IMR-90 (cell line): ENCODE results near the gene RTN4IP1. TPM values are rescaled to one million over a fixed set of nuclear protein-coding genes. Genes with fewer than 3 reads are reported as not detected.
A peak's percentile ranks its signal among the peaks of the same experiment; 100 is the strongest.

Experiments used
- ATAC-seq: fragments of 200-7000 bp; cut with Tn5 transposase; 2 replicates; pipeline ENCODE4 v1.9.1; 2020; ENCODE audit warnings: low read depth, mild to moderate bottlenecking, moderate library complexity
- BruUV-seq: library from RNA; stranded (reverse); fragments of 400-500 nt; replicated peaks from 2 replicates; lab custom pipeline; 2021; lab: Mats Ljungman, UMichigan
- CTCF ChIA-PET: fragments of 300-600 bp; formaldehyde crosslinking; extraction: SDS; loops from one replicate; lab custom pipeline; 2021; ENCODE audit warnings: antibody characterized with exemption; lab: Yijun Ruan, JAX
- POLR2A ChIA-PET: fragments of 300-600 bp; sonication (Branson Sonifier 250); formaldehyde crosslinking; loops from one replicate; lab custom pipeline; 2022; ENCODE audit warnings: antibody characterized with exemption; ENCODE audit not compliant: unreplicated experiment; lab: Charles Lee
- DNase-seq: peaks from one replicate; pipeline ENCODE4 v3.0.0; 2013
- H2AFZ ChIP-seq: replicated peaks from 2 replicates; pipeline ENCODE3; 2013; ENCODE audit warnings: low read length, mild to moderate bottlenecking; ENCODE audit not compliant: poor library complexity
- H2AK5ac ChIP-seq: 2 replicates; pipeline ENCODE4 v1.6.1; 2013; ENCODE audit warnings: low read depth, low read length, inconsistent platforms
- H2AK9ac ChIP-seq: replicated peaks from 2 replicates; pipeline ENCODE3; 2013; ENCODE audit warnings: mild to moderate bottlenecking, low read depth, low read length, moderate library complexity; ENCODE audit not compliant: poor library complexity
- H2BK120ac ChIP-seq: 2 replicates; pipeline ENCODE4 v1.6.1; 2013; ENCODE audit warnings: low read depth, low read length, inconsistent platforms
- H2BK15ac ChIP-seq: 3 replicates; pipeline ENCODE4 v1.6.1; 2013; ENCODE audit warnings: low read depth, low read length, inconsistent platforms
- H2BK20ac ChIP-seq: 2 replicates; pipeline ENCODE4 v1.6.1; 2013; ENCODE audit warnings: low read depth, mild to moderate bottlenecking, inconsistent platforms, low read length, moderate library complexity
- H2BK5ac ChIP-seq: 2 replicates; pipeline ENCODE4 v1.6.1; 2013; ENCODE audit warnings: mild to moderate bottlenecking, low read depth, low read length, inconsistent platforms; ENCODE audit not compliant: poor library complexity, severe bottlenecking
- H3K14ac ChIP-seq: replicated peaks from 2 replicates; pipeline ENCODE4 v1.6.1; 2013; ENCODE audit warnings: low read depth, low read length, inconsistent platforms
- H3K18ac ChIP-seq: 2 replicates; pipeline ENCODE4 v1.6.1; 2013; ENCODE audit warnings: low read depth, low read length, control low read depth
- H3K23ac ChIP-seq: 2 replicates; pipeline ENCODE4 v1.6.1; 2013; ENCODE audit warnings: low read depth, low read length, inconsistent platforms
- H3K27ac ChIP-seq: 2 replicates; pipeline ENCODE4 v1.5.1; 2013; ENCODE audit warnings: mild to moderate bottlenecking, control low read depth, low read length; ENCODE audit not compliant: insufficient read depth
- H3K27me3 ChIP-seq: 2 replicates; pipeline ENCODE4 v1.6.1; 2013; ENCODE audit warnings: low read length; ENCODE audit not compliant: control insufficient read depth, insufficient read depth
- H3K36me3 ChIP-seq: 2 replicates; pipeline ENCODE4 v1.6.1; 2013; ENCODE audit warnings: low read length, mixed read lengths; ENCODE audit not compliant: control insufficient read depth, insufficient read depth
- H3K4ac ChIP-seq: 2 replicates; pipeline ENCODE4 v1.6.1; 2013; ENCODE audit warnings: low read depth, low read length, inconsistent platforms
- H3K4me1 ChIP-seq: 2 replicates; pipeline ENCODE4 v1.6.1; 2013; ENCODE audit warnings: low read length, mixed read lengths; ENCODE audit not compliant: control insufficient read depth, insufficient read depth
- H3K4me2 ChIP-seq: 2 replicates; pipeline ENCODE4 v1.6.1; 2013; ENCODE audit warnings: low read depth, mild to moderate bottlenecking, control low read depth, low read length, moderate library complexity
- H3K4me3 ChIP-seq: 2 replicates; pipeline ENCODE4 v1.5.1; 2013; ENCODE audit warnings: low read depth, mild to moderate bottlenecking, control low read depth, low read length, moderate library complexity; ENCODE audit not compliant: insufficient read depth
- H3K56ac ChIP-seq: 2 replicates; pipeline ENCODE4 v1.6.1; 2013; ENCODE audit warnings: low read length, inconsistent platforms; ENCODE audit not compliant: insufficient read depth; ENCODE audit errors: extremely low read depth
- H3K79me1 ChIP-seq, 2 experiments: 2 replicates each; pipeline ENCODE4 v1.6.1; 2013; ENCODE audit warnings: low read length in 2 of 2, inconsistent platforms in 1 of 2, low read depth in 1 of 2
- H3K9ac ChIP-seq: 2 replicates; pipeline ENCODE4 v1.6.1; 2013; ENCODE audit warnings: low read depth, low read length, control low read depth
- H3K9me1 ChIP-seq: 2 replicates; pipeline ENCODE4 v1.6.1; 2013; ENCODE audit warnings: low read length, inconsistent platforms; ENCODE audit not compliant: insufficient read depth
- H3K9me3 ChIP-seq: 2 replicates; pipeline ENCODE4 v1.6.1; 2013; ENCODE audit warnings: low read length; ENCODE audit not compliant: control insufficient read depth, insufficient read depth
- H4K20me1 ChIP-seq: 2 replicates; pipeline ENCODE4 v1.6.1; 2013; ENCODE audit warnings: low read length, inconsistent platforms; ENCODE audit not compliant: insufficient read depth
- H4K5ac ChIP-seq: 2 replicates; pipeline ENCODE4 v1.6.1; 2013; ENCODE audit warnings: mild to moderate bottlenecking, low read depth, low read length, control low read depth
- H4K8ac ChIP-seq, 2 experiments: 2 replicates each; pipeline ENCODE4 v1.6.1; 2013; ENCODE audit warnings: low read depth in 2 of 2, low read length in 2 of 2, control low read depth in 1 of 2, inconsistent platforms in 1 of 2
- H4K91ac ChIP-seq: 2 replicates; pipeline ENCODE4 v1.6.1; 2013; ENCODE audit warnings: low read depth, low read length, inconsistent platforms; ENCODE audit not compliant: insufficient read depth
- BHLHE40 ChIP-seq: fragments of 150-350 bp; IDR thresholded peaks from 2 replicates; pipeline ENCODE4 v1.6.1; 2016; ENCODE audit warnings: mild to moderate bottlenecking, low read depth, low read length
- CEBPB ChIP-seq: IDR thresholded peaks from 2 replicates; pipeline ENCODE4 v1.6.1; 2012; ENCODE audit warnings: low read depth, low read length, improper control_type of control experiment
- CHD1 ChIP-seq: IDR thresholded peaks from 2 replicates; pipeline ENCODE4 v1.6.1; 2012; ENCODE audit warnings: low read depth, low read length, improper control_type of control experiment
- CTCF ChIP-seq: conservative IDR thresholded peaks from 2 replicates; pipeline ENCODE4 v1.5.1; 2012; ENCODE audit warnings: mild to moderate bottlenecking, low read depth, low read length, improper control_type of control experiment
- ELK1 ChIP-seq: fragments of 150-350 bp; IDR thresholded peaks from 2 replicates; pipeline ENCODE4 v1.6.1; 2016; ENCODE audit warnings: low read depth, mild to moderate bottlenecking, low read length, moderate library complexity, borderline replicate concordance
- FOS ChIP-seq: fragments of 150-350 bp; IDR thresholded peaks from 2 replicates; pipeline ENCODE4 v1.6.1; 2016; ENCODE audit warnings: low read depth, low read length
- MAFK ChIP-seq: IDR thresholded peaks from 2 replicates; pipeline ENCODE4 v1.6.1; 2012; ENCODE audit warnings: low read depth, low read length, improper control_type of control experiment
- MAZ ChIP-seq: IDR thresholded peaks from 2 replicates; pipeline ENCODE4 v1.6.1; 2012; ENCODE audit warnings: low read depth, mild to moderate bottlenecking, low read length, improper control_type of control experiment, moderate library complexity, borderline replicate concordance
- MXI1 ChIP-seq: IDR thresholded peaks from 2 replicates; pipeline ENCODE4 v1.6.1; 2012; ENCODE audit warnings: low read depth, mild to moderate bottlenecking, low read length, moderate library complexity, borderline replicate concordance
- NFE2L2 ChIP-seq: fragments of 150-350 bp; IDR thresholded peaks from 2 replicates; pipeline ENCODE4 v1.6.1; 2016; ENCODE audit warnings: low read depth, mild to moderate bottlenecking, low read length
- POLR2A ChIP-seq: IDR thresholded peaks from 2 replicates; pipeline ENCODE4 v1.6.1; 2012; ENCODE audit warnings: mild to moderate bottlenecking, low read depth, low read length
- RAD21 ChIP-seq: IDR thresholded peaks from 2 replicates; pipeline ENCODE4 v1.6.1; 2012; ENCODE audit warnings: low read length, improper control_type of control experiment
- RCOR1 ChIP-seq: IDR thresholded peaks from 2 replicates; pipeline ENCODE4 v1.6.1; 2012; ENCODE audit warnings: mild to moderate bottlenecking, low read length, improper control_type of control experiment; ENCODE audit not compliant: insufficient replicate concordance
- RFX5 ChIP-seq: IDR thresholded peaks from 2 replicates; pipeline ENCODE4 v1.8.0; 2012; ENCODE audit warnings: low read depth, mild to moderate bottlenecking, low read length, moderate library complexity
- SMC3 ChIP-seq: fragments of 150-350 bp; IDR thresholded peaks from 2 replicates; pipeline ENCODE4 v1.6.1; 2016; ENCODE audit warnings: low read depth, mild to moderate bottlenecking, antibody characterized with exemption, low read length, moderate library complexity
- WGBS, 2 experiments: methylation state at CpG; one replicate each; pipeline versions ENCODE4 v1.1.5 to v1.1.7; 2013; ENCODE audit warnings: missing lambda C conversion rate in 2 of 2; ENCODE audit not compliant: insufficient read length in 1 of 2; ENCODE audit errors: extremely low coverage in 2 of 2; 5-methylcytosine and 5-hydroxymethylcytosine counted together
- dilution Hi-C: fragments of 300-500 bp; cut with HindIII; formaldehyde crosslinking; loops from one replicate; pipeline ENCODE4 v1.14.3; 2018; ENCODE audit warnings: low sequenced_read_pairs; ENCODE audit not compliant: unreplicated experiment
- in situ Hi-C: fragments of 300-500 bp; cut with MboI; formaldehyde crosslinking; loops from 3 replicates; pipeline ENCODE4 v1.14.3; 2019; ENCODE audit warnings: low sequenced_read_pairs, inconsistent platforms, mixed read lengths
- intact Hi-C: fragments of 100-400 bp; cut with micrococcal nuclease; formaldehyde crosslinking; loops from 2 replicates; pipeline ENCODE4 v1.10.0; 2022
- polyA plus RNA-seq, 3 experiments: library from polyadenylated mRNA; depleted of rRNA; stranded (reverse); fragments of >200 nt; gene quantifications; 2 replicates each; pipeline ENCODE4 v1.2.3, GENCODE V29; 2012; ENCODE audit warnings: low replicate concordance in 1 of 3
- total RNA-seq: library from RNA; depleted of rRNA; stranded (reverse); fragments of >200 nt; gene quantifications from 2 replicates; pipeline ENCODE4 v1.2.3, GENCODE V29; 2012
- TF ChIP-seq, protein P1 (sequence below): fragments of 150-350 bp; IDR thresholded peaks from 2 replicates; pipeline ENCODE4 v1.6.1; 2017; ENCODE audit warnings: mild to moderate bottlenecking, antibody characterized with exemption, low read length, low read depth

The RTN4IP1 gene
- total and polyA plus RNA-seq, 2 of the 4 experiments (the other 2 are of a cell fraction), result 5.7 to 9.9 TPM

DNA sequence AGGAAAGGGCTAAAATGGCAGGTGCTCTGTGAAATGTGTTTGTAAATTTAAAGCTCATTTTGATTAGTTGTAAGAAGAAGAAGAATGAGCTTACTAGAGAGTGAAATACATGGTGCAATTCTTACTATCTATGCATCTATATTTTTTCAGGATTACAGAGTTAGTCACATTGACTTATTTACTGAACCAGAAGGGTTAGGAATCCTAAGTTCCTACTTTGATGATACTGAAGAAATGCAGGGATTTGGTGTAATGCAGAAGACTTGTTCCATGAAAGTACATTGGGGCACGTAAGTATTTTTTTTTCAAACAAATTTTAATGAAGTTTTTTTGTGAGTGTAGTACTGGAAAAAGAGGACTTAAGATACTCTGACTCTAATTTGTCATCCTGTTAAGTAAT, 99.3 kb downstream of the RTN4IP1 start:
- H4K8ac ChIP-seq, result peak overlapping the region in 1 of 2 experiments; percentile 57; a peak in 1 of 4 replicates
- H2BK20ac ChIP-seq, result peak overlapping the region; percentile 21; the same call in 1 of the 2 replicates
- H3K56ac ChIP-seq, result no peak overlapping the region
- dilution Hi-C loops, result no loop called here
- ATAC-seq (no peak; the same call in 1 of the 2 replicates), DNase-seq (no peak)
- no peak overlapping the region for H4K5ac ChIP-seq
- H2AFZ ChIP-seq, result no peak overlapping the region
- no peak overlapping the region for H3K14ac ChIP-seq
- H2BK120ac ChIP-seq, result peak overlapping the region; percentile 23; the same call in 1 of the 2 replicates
- no peak overlapping the region for H3K4me2 ChIP-seq
- no peaks in the 10 kb centered on the region for H3K9me3 ChIP-seq
- CTCF ChIA-PET, result interaction anchor here (1.4 kb wide), 1 partner anchor 37 kb away, joined by 3 read pairs; no protein-coding TSS in a partner anchor
- H3K4me1 ChIP-seq, result peaks cover 5% of the 10 kb centered on the region
- H3K9me1 ChIP-seq, result 0 out of 2 replicates have a peak, but pooled peaks cover 2% of the 10 kb centered on the region
- H4K20me1 ChIP-seq, result no peaks in the 10 kb centered on the region
- H3K4me3 ChIP-seq, result no peak overlapping the region
- POLR2A ChIA-PET, result no interaction called here
- H2BK5ac ChIP-seq, result peak overlapping the region; percentile 57
- H3K23ac ChIP-seq, result no peak overlapping the region
- peak overlapping the region; percentile 46; the same call in 1 of the 2 replicates for H3K18ac ChIP-seq
- no peak overlapping the region for H2BK15ac ChIP-seq
- H3K4ac ChIP-seq, result no peak overlapping the region
- in situ Hi-C loops, result no loop called here
- BruUV-seq, result no TSS peak
- no CpG with 5 or more reads among the region's 1 CpG for WGBS, 2 experiments
- H2AK5ac ChIP-seq, result no peak overlapping the region
- H2AK9ac ChIP-seq, result no peak overlapping the region
- H3K79me1 ChIP-seq, result no peaks in the 10 kb centered on the region
- intact Hi-C loops, result no loop called here
- H3K27me3 ChIP-seq, result no peaks in the 10 kb centered on the region
- H3K27ac ChIP-seq, result no peak overlapping the region
- H4K91ac ChIP-seq, result no peak overlapping the region
- TF ChIP-seq MAFK (no peak), MXI1 (no peak), FOS (no peak), CHD1 (no peak), BHLHE40 (no peak), POLR2A (no peak), SMC3 (no peak), ELK1 (no peak), CEBPB (no peak), RCOR1 (no peak), CTCF (no peak), NFE2L2 (no peak), RAD21 (no peak), MAZ (no peak), RFX5 (no peak)
- TF ChIP-seq, protein P1, sequence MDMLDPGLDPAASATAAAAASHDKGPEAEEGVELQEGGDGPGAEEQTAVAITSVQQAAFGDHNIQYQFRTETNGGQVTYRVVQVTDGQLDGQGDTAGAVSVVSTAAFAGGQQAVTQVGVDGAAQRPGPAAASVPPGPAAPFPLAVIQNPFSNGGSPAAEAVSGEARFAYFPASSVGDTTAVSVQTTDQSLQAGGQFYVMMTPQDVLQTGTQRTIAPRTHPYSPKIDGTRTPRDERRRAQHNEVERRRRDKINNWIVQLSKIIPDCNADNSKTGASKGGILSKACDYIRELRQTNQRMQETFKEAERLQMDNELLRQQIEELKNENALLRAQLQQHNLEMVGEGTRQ, result no peak
- H3K36me3 ChIP-seq, result no peaks in the 10 kb centered on the region
- H3K9ac ChIP-seq, result no peak overlapping the region
